ENCODE measurements around the gene ABCF3.

The ABCF3 gene

DNA sequence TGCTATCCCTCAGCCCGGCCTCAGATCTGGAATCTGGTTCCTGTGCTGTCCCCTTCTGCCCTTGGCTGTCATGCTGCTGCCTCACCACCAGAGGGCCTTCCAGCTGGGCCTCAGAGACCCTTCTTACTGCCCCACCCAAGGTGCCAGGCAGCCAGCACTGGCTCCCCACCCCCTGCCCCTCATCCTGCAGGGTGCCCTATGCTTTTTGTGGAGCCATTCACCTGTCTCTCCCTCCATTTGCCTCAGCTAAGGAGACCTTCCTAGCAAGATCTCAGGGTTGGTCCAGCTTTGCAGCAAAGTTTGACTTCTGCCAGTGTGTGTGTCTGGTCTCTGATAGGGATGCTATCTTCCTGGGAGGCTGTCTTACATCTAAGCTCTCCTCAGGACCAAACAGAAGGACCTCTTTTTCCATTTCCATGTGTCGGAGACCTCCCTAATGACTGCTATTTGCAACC is 41.5 kb downstream of the ABCF3 start:
- H4K8ac ChIP-seq (ENCODE audit: low read depth, low read length), result no peak overlapping the region
- H4K5ac ChIP-seq (ENCODE audit: low read length), result no peak overlapping the region
- no peak overlapping the region for H3K9ac ChIP-seq (ENCODE audit: low read length)
- H3K79me2 ChIP-seq (ENCODE audit: control insufficient read depth, insufficient read depth, low read length), result no peaks in the 10 kb centered on the region
- no peak overlapping the region for H2BK120ac ChIP-seq (ENCODE audit: low read depth, low read length)
- no peak overlapping the region for H3K27ac ChIP-seq (ENCODE audit: low read depth, low read length)
- H3K56ac ChIP-seq (ENCODE audit: low read length), result no peak overlapping the region
- no peak overlapping the region for H3K18ac ChIP-seq (ENCODE audit: low read length)
- no peaks in the 10 kb centered on the region for H3K4me1 ChIP-seq (ENCODE audit: control insufficient read depth, low read depth, low read length)
- H3K36me3 ChIP-seq (ENCODE audit: control insufficient read depth, insufficient read depth, low read length), result no peaks in the 10 kb centered on the region
- no peak overlapping the region for H3K23ac ChIP-seq (ENCODE audit: low read length)
- no CpG with 5 or more reads among the region's 2 CpGs for WGBS (ENCODE audit: extremely low coverage, insufficient coverage, low lambda C conversion rate)
- no peak overlapping the region for H2BK15ac ChIP-seq (replicated peaks; ENCODE audit: low read depth)
- H2AK5ac ChIP-seq (ENCODE audit: low read length), result no peak overlapping the region
- peak; percentile 56 for DNase-seq
- no peak overlapping the region for H2BK5ac ChIP-seq (ENCODE audit: low read length)
- H3K4me2 ChIP-seq (ENCODE audit: low read length), result no peak overlapping the region
- H3K4ac ChIP-seq (ENCODE audit: low read depth, low read length), result no peak overlapping the region
- H3K79me1 ChIP-seq (ENCODE audit: low read length), result no peaks in the 10 kb centered on the region
- no peak overlapping the region for H3K4me3 ChIP-seq (ENCODE audit: low read length)
- peaks cover 39% of the 10 kb centered on the region for H3K27me3 ChIP-seq (ENCODE audit: insufficient read depth, low read length, poor library complexity)

- Histone ChIP-seq H2BK120ac (ENCODE audit: low read depth, low read length) (no peak overlapping the region), H3K18ac (ENCODE audit: low read length) (no peak overlapping the region), H3K9ac (ENCODE audit: low read length) (no peak overlapping the region), H3K4me3 (ENCODE audit: low read length) (no peak overlapping the region), H3K4me2 (ENCODE audit: low read length) (no peak overlapping the region), H4K8ac (ENCODE audit: low read depth, low read length) (no peak overlapping the region), H3K36me3 (ENCODE audit: control insufficient read depth, insufficient read depth, low read length) (no peaks in the 10 kb centered on the region), H4K5ac (ENCODE audit: low read length) (no peak overlapping the region), H2AK5ac (ENCODE audit: low read length) (no peak overlapping the region), H3K79me1 (ENCODE audit: low read length) (no peaks in the 10 kb centered on the region), H2BK5ac (ENCODE audit: low read length) (no peak overlapping the region), H2BK15ac (replicated peaks; ENCODE audit: low read depth) (no peak overlapping the region), H3K23ac (ENCODE audit: low read length) (no peak overlapping the region), H3K56ac (ENCODE audit: low read length) (peak overlapping the region; percentile 15), H3K27ac (ENCODE audit: low read depth, low read length) (no peak overlapping the region), H3K79me2 (ENCODE audit: control insufficient read depth, insufficient read depth, low read length) (no peaks in the 10 kb centered on the region), H3K4ac (ENCODE audit: low read depth, low read length) (no peak overlapping the region), H3K27me3 (ENCODE audit: insufficient read depth, low read length, poor library complexity) (peaks cover 41% of the 10 kb centered on the region), H3K4me1 (ENCODE audit: control insufficient read depth, low read depth, low read length) (no peaks in the 10 kb centered on the region)
- WGBS (ENCODE audit: extremely low coverage, insufficient coverage, low lambda C conversion rate), result no CpG with 5 or more reads among the region's 12 CpGs
- DNase-seq, result no peak
Observed at GRCh38 chr3:184228376-184229137, 42.6 kb downstream of the ABCF3 start.

DNA sequence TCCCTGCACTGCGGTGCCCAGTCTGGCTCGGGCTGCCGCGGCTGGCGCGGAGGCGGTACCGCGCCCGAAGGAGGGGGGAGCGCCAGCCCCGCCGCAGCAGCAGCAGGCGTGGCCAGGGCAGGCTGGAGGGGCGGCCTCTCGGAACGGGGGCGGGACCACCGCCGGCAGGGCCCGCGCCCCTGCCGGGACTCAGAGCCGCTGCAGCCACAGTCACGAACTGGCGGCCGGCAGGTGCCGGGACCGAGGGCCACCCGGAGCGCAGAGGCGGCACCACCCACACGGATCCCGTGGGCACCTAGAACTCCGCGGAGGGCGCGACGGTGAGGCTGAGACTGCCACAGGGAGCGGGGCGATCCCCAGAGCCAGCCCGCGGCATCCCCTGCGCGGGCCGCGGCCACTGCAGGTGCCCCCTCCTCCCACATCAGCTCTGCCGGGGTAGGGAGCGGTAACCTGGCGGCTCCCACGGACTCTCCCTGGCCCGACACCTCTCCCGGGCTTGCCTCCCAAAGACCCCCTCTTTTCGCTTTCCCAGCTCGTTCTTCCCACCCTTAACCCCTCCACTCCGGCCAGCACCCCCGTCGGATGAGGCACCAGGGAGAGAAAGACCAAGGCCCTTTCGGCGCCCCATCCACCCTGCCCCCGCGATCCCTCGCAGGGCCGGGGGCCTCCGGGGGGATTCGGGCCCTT is 43.5 kb downstream of the ABCF3 start, which contains the start of gene VWA5B2:
VWA5B2 (plus strand) TSS at position 192 of the 687 bp plus-strand sequence. CDS start 944 bp downstream, outside the sequence.
- H3K4me1 ChIP-seq (ENCODE audit: control insufficient read depth, low read depth, low read length), result no peaks in the 10 kb centered on the region
- H3K79me1 ChIP-seq (ENCODE audit: low read length), result no peaks in the 10 kb centered on the region
- H3K4me2 ChIP-seq (ENCODE audit: low read length), result peak within 1 kb of the TSS; percentile 64
- no peak within 1 kb of the TSS for H3K9ac ChIP-seq (ENCODE audit: low read length)
- no peak within 1 kb of the TSS for H3K4me3 ChIP-seq (ENCODE audit: low read length)
- no peak within 1 kb of the TSS for H3K4ac ChIP-seq (ENCODE audit: low read depth, low read length)
- peaks cover 41% of the 10 kb centered on the region for H3K27me3 ChIP-seq (ENCODE audit: insufficient read depth, low read length, poor library complexity)
- no peaks in the 10 kb centered on the region for H3K79me2 ChIP-seq (ENCODE audit: control insufficient read depth, insufficient read depth, low read length)
- H3K23ac ChIP-seq (ENCODE audit: low read length), result no peak within 1 kb of the TSS
- peak; percentile 74 for DNase-seq
- no peak within 1 kb of the TSS for H4K8ac ChIP-seq (ENCODE audit: low read depth, low read length)
- H3K18ac ChIP-seq (ENCODE audit: low read length), result no peak within 1 kb of the TSS
- no peak within 1 kb of the TSS for H3K27ac ChIP-seq (ENCODE audit: low read depth, low read length)
- H4K5ac ChIP-seq (ENCODE audit: low read length), result no peak within 1 kb of the TSS
- H2BK15ac ChIP-seq (replicated peaks; ENCODE audit: low read depth), result no peak within 1 kb of the TSS
- H2AK5ac ChIP-seq (ENCODE audit: low read length), result no peak within 1 kb of the TSS
- no peak within 1 kb of the TSS for H2BK120ac ChIP-seq (ENCODE audit: low read depth, low read length)
- H2BK5ac ChIP-seq (ENCODE audit: low read length), result no peak within 1 kb of the TSS
- WGBS (ENCODE audit: extremely low coverage, insufficient coverage, low lambda C conversion rate), result no CpG with 5 or more reads among the region's 66 CpGs
- H3K56ac ChIP-seq (ENCODE audit: low read length), result peak within 1 kb of the TSS; percentile 15
- H3K36me3 ChIP-seq (ENCODE audit: control insufficient read depth, insufficient read depth, low read length), result no peaks in the 10 kb centered on the region

GRCh38 chr3:184230081-184230602 is 44.1 kb downstream of the ABCF3 start:
- H3K79me2 ChIP-seq (ENCODE audit: control insufficient read depth, insufficient read depth, low read length), result no peaks in the 10 kb centered on the region
- H3K27ac ChIP-seq (ENCODE audit: low read depth, low read length), result no peak overlapping the region
- no peak overlapping the region for H3K56ac ChIP-seq (ENCODE audit: low read length)
- H4K8ac ChIP-seq (ENCODE audit: low read depth, low read length), result no peak overlapping the region
- H3K27me3 ChIP-seq (ENCODE audit: insufficient read depth, low read length, poor library complexity), result peaks cover 41% of the 10 kb centered on the region
- DNase-seq, result no peak
- no CpG with 5 or more reads among the region's 61 CpGs for WGBS (ENCODE audit: extremely low coverage, insufficient coverage, low lambda C conversion rate)
- H3K23ac ChIP-seq (ENCODE audit: low read length), result no peak overlapping the region
- no peaks in the 10 kb centered on the region for H3K4me1 ChIP-seq (ENCODE audit: control insufficient read depth, low read depth, low read length)
- no peaks in the 10 kb centered on the region for H3K79me1 ChIP-seq (ENCODE audit: low read length)
- no peak overlapping the region for H3K4ac ChIP-seq (ENCODE audit: low read depth, low read length)
- no peak overlapping the region for H3K18ac ChIP-seq (ENCODE audit: low read length)
- no peak overlapping the region for H3K4me3 ChIP-seq (ENCODE audit: low read length)
- no peak overlapping the region for H2AK5ac ChIP-seq (ENCODE audit: low read length)
- H3K9ac ChIP-seq (ENCODE audit: low read length), result no peak overlapping the region
- H2BK5ac ChIP-seq (ENCODE audit: low read length), result no peak overlapping the region
- H2BK120ac ChIP-seq (ENCODE audit: low read depth, low read length), result no peak overlapping the region
- H4K5ac ChIP-seq (ENCODE audit: low read length), result no peak overlapping the region
- H2BK15ac ChIP-seq (replicated peaks; ENCODE audit: low read depth), result no peak overlapping the region
- H3K36me3 ChIP-seq (ENCODE audit: control insufficient read depth, insufficient read depth, low read length), result no peaks in the 10 kb centered on the region
- H3K4me2 ChIP-seq (ENCODE audit: low read length), result no peak overlapping the region

DNA sequence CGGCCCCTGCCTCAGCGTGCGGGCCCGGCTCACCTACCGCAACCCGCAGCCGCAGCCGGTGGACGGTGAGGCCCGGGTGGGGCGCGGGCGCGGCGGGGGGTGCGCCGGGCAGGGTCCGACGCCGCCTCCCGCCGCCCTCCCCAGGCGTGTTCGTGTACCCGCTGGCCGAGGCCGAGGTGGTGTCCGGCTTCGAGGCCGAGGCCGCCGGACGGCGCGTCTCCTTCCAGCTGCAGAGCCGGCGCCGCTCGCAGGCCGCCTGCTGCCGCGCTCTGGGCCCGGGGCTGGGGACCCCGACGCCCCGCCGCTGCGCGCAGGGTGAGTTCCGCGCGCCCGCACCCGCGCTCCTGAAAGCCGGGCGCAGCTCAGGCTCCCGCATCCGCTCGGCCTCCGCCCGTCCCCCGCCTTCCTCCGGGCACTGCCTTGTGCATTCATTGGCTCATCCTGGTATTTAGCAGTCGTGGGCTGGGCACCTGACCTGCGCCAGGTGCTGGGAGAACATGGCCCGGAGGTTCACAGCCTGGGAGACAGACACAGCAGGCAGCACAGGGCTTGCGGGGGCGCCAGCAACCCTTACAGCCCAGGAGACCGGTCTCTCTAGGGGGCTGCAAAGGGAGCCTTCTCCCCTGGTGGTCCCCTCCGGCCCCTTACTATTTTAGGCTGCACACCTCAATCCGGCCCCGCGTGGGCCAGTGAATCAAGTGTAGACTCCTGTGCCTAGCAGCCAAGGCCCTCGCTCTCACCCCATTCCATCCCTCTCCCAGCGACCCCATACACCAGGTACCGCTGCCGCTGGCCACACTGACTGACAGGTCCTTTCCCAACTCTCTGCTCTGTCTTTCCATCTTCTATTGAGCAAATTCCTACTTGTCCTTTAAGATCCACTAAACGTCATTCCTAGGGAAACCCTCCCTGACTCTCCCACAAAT is 44.9 kb downstream of the ABCF3 start:
- H3K36me3 ChIP-seq (ENCODE audit: control insufficient read depth, insufficient read depth, low read length), result no peaks in the 10 kb centered on the region
- no peak overlapping the region for H3K4me3 ChIP-seq (ENCODE audit: low read length)

More for the DNA sequence above, 44.9 kb downstream of the ABCF3 start:
- no peaks in the 10 kb centered on the region for H3K79me2 ChIP-seq (ENCODE audit: control insufficient read depth, insufficient read depth, low read length)
- no peak overlapping the region for H2AK5ac ChIP-seq (ENCODE audit: low read length)
- no peak overlapping the region for H3K56ac ChIP-seq (ENCODE audit: low read length)
- H3K27me3 ChIP-seq (ENCODE audit: insufficient read depth, low read length, poor library complexity), result peaks cover 41% of the 10 kb centered on the region
- H3K4me2 ChIP-seq (ENCODE audit: low read length), result no peak overlapping the region
- H3K27ac ChIP-seq (ENCODE audit: low read depth, low read length), result no peak overlapping the region
- H3K4me1 ChIP-seq (ENCODE audit: control insufficient read depth, low read depth, low read length), result no peaks in the 10 kb centered on the region
- H3K23ac ChIP-seq (ENCODE audit: low read length), result no peak overlapping the region
- no peak overlapping the region for H3K4ac ChIP-seq (ENCODE audit: low read depth, low read length)
- DNase-seq, result no peak
- no peak overlapping the region for H4K5ac ChIP-seq (ENCODE audit: low read length)
- WGBS (ENCODE audit: extremely low coverage, insufficient coverage, low lambda C conversion rate), result no CpG with 5 or more reads among the region's 79 CpGs
- H2BK120ac ChIP-seq (ENCODE audit: low read depth, low read length), result no peak overlapping the region
- no peak overlapping the region for H2BK15ac ChIP-seq (replicated peaks; ENCODE audit: low read depth)
- H3K18ac ChIP-seq (ENCODE audit: low read length), result no peak overlapping the region
- H3K79me1 ChIP-seq (ENCODE audit: low read length), result no peaks in the 10 kb centered on the region
- H2BK5ac ChIP-seq (ENCODE audit: low read length), result no peak overlapping the region
- no peak overlapping the region for H4K8ac ChIP-seq (ENCODE audit: low read depth, low read length)
- no peak overlapping the region for H3K9ac ChIP-seq (ENCODE audit: low read length)

Measured in mesendoderm (in vitro differentiated cells).